GM12892 (cell line): Measurements from ENCODE around the gene AKAP8L.
A peak's percentile ranks its signal among the peaks of the same experiment; 100 is the strongest.

Source experiments
- DNase-seq: peaks from one replicate; pipeline ENCODE4 v3.0.0; 2011; ENCODE audit not compliant: insufficient read length
- FAIRE-seq: peaks from 2 replicates; lab custom pipeline; 2011; peaks lifted over from hg19 to GRCh38; lab: Jason Lieb, UNC
- POLR2A ChIP-seq: IDR thresholded peaks from 2 replicates; pipeline ENCODE4 v1.6.1; 2011; ENCODE audit warnings: low read depth, low read length, control low read depth
- POLR2AphosphoS5 ChIP-seq: IDR thresholded peaks from 2 replicates; pipeline ENCODE4 v1.6.1; 2011; ENCODE audit warnings: low read depth, low read length, control low read depth
- TAF1 ChIP-seq: IDR thresholded peaks from 2 replicates; pipeline ENCODE4 v1.6.1; 2011; ENCODE audit warnings: low read depth, mild to moderate bottlenecking, control low read depth, low read length, borderline replicate concordance

Gene AKAP8L

DNA sequence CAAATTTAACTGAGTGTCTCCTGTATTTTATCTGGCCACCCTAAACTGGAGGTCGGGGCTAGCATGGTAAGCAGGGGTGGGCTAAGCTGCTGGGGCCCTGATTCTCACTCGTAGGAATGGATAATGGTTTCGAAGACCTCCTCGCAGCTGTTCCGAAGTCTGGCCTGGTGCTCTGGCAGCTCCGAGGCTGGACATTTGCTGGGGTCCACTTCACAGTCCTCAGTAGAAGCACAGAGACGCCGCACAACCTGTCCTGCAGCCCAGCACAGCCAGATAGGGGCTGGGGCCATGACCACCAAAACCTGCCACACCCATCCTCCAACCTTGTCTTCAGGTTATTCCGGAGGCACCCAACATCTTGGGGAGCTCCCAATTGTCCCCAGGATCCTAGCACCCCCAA lies 37.2 kb upstream of the AKAP8L start:
- TF ChIP-seq TAF1 (no peak), POLR2A (no peak; the same call in 1 of the 2 replicates), POLR2AphosphoS5 (no peak)
- no peak for FAIRE-seq
- no peak for DNase-seq

DNA sequence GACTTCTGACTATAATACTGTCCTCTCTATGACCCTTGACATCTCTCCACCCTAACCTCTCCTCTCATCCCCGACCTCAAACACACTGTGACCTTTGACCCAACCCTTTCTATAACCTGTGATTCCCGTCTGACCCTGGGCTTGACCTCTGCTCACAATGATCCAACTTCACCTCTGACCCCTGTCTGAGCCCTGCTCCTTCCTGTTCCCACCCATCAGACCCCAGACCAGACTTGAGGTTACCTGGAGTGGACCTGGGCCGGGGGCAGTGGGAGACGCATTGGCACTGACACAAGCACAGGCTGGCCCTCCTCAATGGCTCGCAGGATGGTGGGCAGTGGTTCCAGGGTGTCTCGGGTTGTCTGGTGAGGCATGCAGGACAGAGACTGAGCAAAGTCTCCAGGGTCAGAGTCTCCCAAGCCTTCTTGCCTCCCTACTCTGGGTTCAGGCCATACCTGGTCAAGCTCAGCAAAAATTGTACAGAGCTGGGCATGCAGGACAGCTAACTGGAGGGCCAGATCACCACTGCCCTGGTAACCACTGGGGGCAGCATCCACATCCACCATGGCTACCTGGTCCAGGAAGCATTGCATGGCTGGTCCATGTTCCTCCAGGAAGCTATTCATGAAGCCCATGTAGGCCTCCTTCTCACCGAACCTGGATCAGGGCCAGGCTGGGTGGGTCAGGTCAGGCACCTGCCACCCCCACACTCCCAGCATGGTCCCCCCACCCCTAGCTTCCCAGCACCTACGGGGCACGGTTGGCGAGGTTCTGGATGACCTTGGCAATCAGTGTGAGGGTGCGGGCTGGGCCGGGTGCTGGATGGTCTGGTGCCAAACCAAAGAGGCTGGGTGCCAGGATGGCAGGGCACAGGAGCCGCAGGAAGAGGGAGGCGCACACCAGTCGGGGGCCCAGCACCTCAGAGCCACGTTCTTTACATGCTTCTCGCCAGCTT lies 35.4 kb upstream of the AKAP8L start:
- DNase-seq (no peak), FAIRE-seq (no peak)
- TF ChIP-seq POLR2A (no peak), TAF1 (no peak), POLR2AphosphoS5 (no peak; the same call in 1 of the 2 replicates)

DNA sequence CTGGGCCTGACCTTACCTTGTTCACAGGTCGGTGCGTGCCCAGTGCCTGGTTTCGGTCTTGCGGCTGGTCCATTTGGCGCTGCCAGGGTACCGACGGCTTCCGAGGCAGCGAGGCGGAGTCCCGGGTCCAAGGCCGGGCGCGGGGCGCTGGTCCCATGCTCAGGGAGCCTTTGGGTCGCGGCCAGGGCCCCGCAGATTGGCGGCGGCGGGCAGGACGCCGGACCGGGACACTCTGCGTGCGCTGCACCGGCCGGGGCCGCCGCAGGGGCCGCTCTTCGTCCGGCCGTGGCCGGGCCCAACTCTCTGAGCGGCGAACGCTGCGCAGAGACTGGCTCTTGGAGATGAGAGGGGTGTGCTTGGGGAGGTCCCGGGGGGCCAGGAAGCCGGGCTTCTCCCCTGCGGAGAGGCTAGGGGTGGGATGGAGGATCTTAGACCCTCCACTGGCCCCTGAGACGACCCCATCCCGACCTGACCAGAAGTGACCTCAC lies 34.3 kb upstream of the AKAP8L start:
- no peak for FAIRE-seq
- no peak for TF ChIP-seq TAF1
- DNase-seq: no peak

DNA sequence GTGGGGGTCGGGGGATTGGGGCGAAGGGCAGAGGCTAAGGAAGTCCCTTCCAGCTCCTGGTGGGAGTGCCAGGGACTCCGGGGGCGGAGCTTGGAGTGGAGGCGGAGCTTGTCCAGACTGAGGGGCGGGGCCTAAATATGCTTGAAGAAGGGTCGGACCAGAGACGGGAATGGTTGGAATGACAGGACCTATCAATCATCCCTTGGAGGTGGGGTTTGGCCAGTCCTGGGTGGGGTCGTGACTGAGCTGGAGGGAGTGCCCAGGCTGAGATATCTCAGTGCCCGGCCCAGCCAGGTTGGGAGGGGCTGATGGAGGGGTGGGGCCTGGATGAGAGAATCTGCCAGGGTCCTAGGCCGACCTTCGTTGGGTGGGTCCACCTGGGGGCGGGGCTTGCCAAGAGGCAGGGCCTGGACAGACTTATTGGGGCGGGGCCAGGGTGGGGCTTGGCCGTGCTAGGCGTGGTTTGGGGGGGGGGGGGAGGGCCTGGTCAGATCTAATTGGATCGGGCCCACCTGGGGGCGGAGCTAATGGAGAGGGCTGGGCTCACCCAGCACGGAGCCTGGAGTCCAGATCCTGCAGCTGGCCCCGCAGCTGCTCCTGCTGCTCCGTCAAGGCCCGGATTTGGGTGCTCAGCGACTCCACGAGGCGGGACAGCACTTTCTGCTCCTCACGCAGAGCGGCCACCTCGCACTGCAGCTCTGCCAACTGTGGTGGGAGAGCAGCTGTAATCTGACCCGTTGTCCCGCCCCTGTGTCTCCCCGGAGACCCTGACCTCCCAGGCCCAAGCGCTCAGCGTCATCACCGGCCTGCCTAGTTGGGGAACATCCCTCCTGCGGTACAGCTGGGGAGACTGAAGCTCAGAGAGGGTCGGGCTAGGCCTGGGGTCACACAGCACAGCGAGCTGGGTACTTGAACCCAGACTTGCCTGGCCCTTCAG lies 33.6 kb upstream of the AKAP8L start:
- no peak for FAIRE-seq
- TF ChIP-seq POLR2AphosphoS5: no peak
- TF ChIP-seq POLR2A: no peak
- TF ChIP-seq TAF1: no peak
- no peak for DNase-seq

DNA sequence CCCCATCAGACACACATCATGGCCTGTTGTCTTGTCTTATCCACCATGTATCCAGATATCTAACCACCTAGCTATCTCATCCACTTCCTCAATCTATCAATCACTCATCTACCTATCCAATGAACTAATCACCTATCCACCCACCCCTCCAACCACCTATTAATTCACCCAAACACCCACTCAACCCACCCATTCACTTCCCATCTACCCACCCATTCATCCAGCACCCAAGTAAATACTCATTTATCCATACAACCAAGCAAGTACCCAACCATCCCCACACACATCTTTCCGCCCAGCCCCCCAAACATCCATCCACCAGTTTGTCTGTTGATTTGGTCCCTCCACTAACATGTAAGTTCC lies 31.7 kb upstream of the AKAP8L start:
- FAIRE-seq (no peak), DNase-seq (no peak)
- TF ChIP-seq POLR2A (no peak), POLR2AphosphoS5 (no peak), TAF1 (no peak)

DNA sequence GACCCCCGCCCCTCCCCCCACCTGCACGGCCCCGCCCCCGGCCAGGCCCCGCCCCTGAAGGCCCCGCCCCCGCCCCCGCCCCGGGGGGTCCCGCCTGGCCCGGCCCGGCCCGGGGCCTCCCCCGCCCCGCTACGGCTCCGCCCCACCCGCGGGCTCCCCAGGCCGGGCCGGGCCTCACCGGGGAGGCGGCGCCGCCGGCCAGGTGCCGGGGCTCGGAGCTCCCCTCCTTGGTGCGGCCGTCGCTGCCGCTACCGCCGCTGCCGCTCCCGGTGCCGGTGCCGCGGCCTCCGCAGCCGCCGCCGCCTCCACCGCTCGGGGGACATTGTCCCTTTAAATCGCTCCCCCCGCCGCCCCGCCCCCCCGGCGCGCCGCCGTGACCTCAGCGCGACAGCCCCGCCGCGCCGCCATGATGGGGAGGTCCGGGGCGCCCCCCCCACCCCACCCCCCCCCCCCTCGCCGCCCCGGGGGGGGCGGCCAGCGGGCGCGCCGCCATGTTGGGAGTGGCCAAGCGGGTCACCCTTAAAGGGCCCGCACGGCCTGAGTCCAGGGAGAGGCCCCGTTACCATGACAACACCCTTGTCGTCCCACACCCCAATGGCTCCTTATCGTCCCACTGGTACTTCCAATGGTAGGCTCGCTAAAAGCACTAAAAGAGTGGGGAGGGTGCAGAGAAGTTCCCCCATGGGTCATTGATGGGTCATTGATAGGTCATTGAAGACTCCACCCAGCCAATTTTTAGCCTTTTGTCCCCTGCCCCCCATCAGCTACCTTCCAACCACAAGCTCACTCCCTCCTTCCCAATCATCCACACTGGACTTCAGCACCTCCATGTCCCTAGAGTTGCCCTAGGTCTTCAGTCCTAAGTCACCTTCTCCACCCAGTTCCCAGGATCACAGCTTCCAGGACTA lies 31.1 kb upstream of the AKAP8L start, which contains the start of gene WIZ:
Gene WIZ, minus strand, starts transcription at position 337 of the 908 bp plus-strand sequence. CDS start 1,649 bp downstream, outside the sequence.
- FAIRE-seq: peak; percentile 51
- DNase-seq: peak; percentile 95
- no peak for TF ChIP-seq TAF1
- no peak; the same call in 1 of the 2 replicates for TF ChIP-seq POLR2A
- peak; percentile 64; the same call in 1 of the 2 replicates for TF ChIP-seq POLR2AphosphoS5

DNA sequence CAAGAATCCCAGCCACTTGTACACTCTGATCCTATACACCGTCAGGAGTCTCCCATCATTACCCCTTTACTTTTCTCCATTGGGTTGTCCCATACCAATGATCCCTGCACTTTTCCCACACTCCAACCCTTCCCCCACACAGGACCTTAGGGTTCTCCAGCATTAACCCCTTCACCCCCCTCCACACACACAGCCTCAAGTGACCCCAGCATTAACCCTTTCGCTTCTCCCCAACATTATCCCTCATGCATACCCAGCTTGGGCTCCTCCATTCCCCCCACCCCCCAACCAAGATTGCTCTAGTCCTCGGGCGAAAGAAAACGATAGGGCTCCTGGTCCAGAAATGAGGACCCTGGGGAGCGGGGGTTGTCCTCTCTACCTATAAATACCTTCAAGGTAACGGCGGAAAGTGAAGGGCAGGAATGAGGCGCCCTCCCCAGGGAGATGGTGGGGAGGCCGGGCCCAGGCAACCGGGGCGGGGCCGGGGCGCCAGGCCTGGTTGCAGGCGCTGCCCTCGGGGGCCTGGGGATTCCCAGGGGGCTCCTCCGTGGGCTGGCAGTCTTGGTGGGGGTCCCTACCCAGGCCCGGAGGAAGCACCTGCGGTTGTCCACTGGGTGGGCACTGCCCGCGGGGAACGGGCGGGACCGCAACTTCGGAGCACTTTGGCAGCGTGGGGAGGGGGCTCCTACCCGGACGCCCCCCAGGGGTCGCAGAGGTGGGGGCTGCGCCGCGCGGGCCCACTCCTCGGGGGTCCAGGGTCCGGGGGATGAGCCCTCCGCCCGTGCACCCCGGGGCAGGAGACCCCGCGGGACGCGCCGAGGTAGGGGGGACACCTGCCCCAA lies 30.2 kb upstream of the AKAP8L start:
- no peak for TF ChIP-seq POLR2AphosphoS5
- TF ChIP-seq TAF1: no peak
- TF ChIP-seq POLR2A: no peak; the same call in 1 of the 2 replicates
- no peak for FAIRE-seq
- no peak for DNase-seq

DNA sequence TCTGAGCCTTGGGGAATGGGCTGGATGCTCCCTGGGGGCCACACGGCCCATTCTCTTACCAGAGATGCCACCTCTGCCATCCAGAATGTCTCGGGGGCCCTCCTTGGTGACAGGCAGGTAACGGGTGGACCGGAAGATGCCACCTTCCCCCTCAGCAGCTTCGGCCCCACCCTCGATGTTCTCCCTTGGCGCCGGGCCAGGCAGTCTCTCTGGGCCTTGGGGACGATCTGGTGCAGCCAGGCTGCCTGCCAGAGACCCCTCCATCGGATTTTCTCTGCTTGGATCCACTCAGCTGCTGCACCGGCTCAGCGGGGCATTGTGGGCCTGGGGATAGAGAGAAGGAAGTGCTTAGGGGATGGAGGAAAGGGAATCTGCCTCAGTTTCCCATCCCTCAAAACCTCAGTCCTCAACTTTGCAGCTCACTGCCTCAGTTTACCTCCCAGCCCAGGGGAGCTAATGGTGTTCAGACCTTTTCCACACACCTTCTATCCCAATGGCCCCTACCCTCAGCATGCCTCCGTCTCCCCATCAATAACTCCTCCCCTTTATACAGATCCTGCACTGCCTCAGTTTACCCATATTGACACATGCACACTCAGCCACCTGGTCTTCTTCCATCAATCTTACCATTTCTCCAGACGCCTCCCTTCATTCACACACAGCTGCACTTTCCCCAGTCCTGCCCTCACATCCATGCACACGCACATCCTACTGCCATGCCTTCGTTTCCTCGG lies 29.4 kb upstream of the AKAP8L start:
- FAIRE-seq (peak; percentile 76), DNase-seq (no peak)
- TF ChIP-seq POLR2AphosphoS5: no peak
- no peak for TF ChIP-seq TAF1
- TF ChIP-seq POLR2A: no peak

DNA sequence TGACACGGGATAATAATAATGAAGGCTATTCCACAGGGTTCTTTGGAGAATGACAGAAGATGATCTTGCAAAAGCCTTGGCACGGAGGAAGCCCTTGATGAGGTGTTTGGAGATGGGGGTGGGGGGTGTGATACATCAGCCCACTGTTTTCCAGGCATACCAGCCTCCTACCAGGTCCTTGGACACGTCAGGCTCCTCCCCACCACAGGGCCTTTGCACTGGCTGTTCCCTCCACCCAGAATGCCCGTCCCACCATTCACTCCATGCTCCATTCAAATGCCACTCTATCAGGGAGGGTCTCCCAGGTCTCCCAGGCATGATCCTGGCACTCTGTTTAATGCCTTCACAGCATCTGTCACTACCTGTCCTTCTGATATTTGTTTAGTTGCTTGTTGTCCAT lies 28.3 kb upstream of the AKAP8L start:
- DNase-seq: no peak
- no peak for FAIRE-seq
- no peak for TF ChIP-seq POLR2A
- no peak for TF ChIP-seq POLR2AphosphoS5
- TF ChIP-seq TAF1: no peak

DNA sequence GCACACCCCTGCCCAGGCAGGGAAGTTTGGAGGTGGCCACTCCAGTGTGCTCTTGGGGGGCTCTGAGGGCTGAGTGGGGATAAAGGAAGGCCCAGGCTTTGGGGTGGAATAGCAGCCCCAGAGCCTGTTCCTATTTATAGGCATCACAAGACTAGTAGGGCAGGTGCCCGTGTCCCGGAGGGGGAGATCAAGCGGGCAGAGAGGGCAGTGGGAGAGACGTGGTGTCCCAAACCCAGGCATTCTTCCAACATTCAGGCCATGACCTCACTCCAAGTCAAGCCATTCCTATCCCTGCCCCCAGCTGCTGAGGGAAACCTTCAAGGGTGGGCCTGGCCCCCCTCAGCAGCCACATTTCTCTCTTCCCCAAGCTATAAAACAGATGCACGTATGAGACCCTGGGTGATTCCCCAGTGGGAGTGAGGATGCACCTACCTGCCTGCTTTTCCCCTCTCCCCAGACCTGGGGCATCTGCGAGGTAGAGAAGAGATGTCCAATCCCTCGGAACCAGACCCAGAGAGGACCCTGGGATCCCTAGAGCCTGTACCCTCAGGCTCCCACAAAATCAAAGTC lies 27.1 kb upstream of the AKAP8L start:
- no peak for FAIRE-seq
- TF ChIP-seq POLR2A (no peak), TAF1 (no peak), POLR2AphosphoS5 (no peak)
- DNase-seq: no peak
